ENCODE measurements around the gene DIP2C.
"Not testable (repeated sequence)": the region's sequence is repeated elsewhere in the genome, so short reads cannot be mapped to it uniquely, and the experiment has no call there.

DIP2C gene

GRCh38 chr10:615583-616152 lies 73.8 kb downstream of the DIP2C start:
- H3K4me3 ChIP-seq (ENCODE audit: low read length in 2 of 2) = no peak overlapping the region
- H3K36me3 ChIP-seq (ENCODE audit: control insufficient read depth in 2 of 2, insufficient read depth in 2 of 2, low read length in 2 of 2) = no peaks in the 10 kb centered on the region
- no peak overlapping the region for H3K27ac ChIP-seq (ENCODE audit: low read depth in 2 of 2, low read length in 2 of 2)
- no peaks in the 10 kb centered on the region for H3K9me3 ChIP-seq (ENCODE audit: control insufficient read depth in 2 of 2, low read length in 2 of 2)
- H3K9ac ChIP-seq (ENCODE audit: low read depth in 1 of 2, low read length in 2 of 2) = no peak overlapping the region
- H3K27me3 ChIP-seq (ENCODE audit: control insufficient read depth in 2 of 2, insufficient read depth in 2 of 2, low read length in 2 of 2) = no peaks in the 10 kb centered on the region
- H3K4me1 ChIP-seq (ENCODE audit: control insufficient read depth in 2 of 2, insufficient read depth in 2 of 2, low read length in 2 of 2) = peaks cover 15 to 19% of the 10 kb centered on the region in 2 donors

- H3K36me3 ChIP-seq (ENCODE audit: control insufficient read depth in 2 of 2, insufficient read depth in 2 of 2, low read length in 2 of 2) = no peaks in the 10 kb centered on the region
- H3K27ac ChIP-seq (ENCODE audit: low read depth in 2 of 2, low read length in 2 of 2) = no peak overlapping the region
- H3K9me3 ChIP-seq (ENCODE audit: control insufficient read depth in 2 of 2, low read length in 2 of 2) = no peaks in the 10 kb centered on the region
- H3K4me3 ChIP-seq (ENCODE audit: low read length in 2 of 2) = no peak overlapping the region
- H3K4me1 ChIP-seq (ENCODE audit: control insufficient read depth in 2 of 2, insufficient read depth in 2 of 2, low read length in 2 of 2) = peaks cover 15 to 19% of the 10 kb centered on the region in 2 donors
- no peaks in the 10 kb centered on the region for H3K27me3 ChIP-seq (ENCODE audit: control insufficient read depth in 2 of 2, insufficient read depth in 2 of 2, low read length in 2 of 2)
- no peak overlapping the region for H3K9ac ChIP-seq (ENCODE audit: low read depth in 1 of 2, low read length in 2 of 2)
Measured at GRCh38 chr10:614790-615582, 74.5 kb downstream of the DIP2C start.

DNA sequence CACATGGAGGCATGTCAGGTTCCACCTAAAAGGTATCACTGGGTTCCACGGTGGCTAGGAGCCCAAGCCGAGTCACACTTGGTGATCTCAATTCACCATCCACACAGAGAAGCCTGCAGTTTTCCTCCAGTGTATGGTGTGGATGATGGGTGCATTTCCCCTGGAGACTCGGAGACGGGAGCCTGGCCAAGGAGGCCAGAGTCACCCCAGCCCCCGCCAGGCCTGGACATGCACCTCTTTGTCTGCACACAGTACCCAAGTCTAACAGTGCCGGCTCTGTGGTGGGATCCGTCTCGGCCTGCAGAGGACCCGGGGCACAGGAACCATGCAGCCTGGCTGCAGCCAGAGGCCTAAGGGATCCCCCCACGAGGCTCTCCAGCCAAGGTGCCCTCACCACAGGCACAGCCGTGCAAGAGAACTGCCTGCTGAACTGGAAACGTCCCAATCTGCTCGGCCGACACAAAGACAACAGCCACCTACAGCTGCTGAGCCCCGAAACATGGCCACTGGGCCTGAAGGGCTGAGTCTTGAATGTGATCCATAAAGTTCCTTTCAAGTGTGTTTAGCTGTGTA lies 75.2 kb downstream of the DIP2C start:
- Histone ChIP-seq H3K27me3 (ENCODE audit: control insufficient read depth in 2 of 2, insufficient read depth in 2 of 2, low read length in 2 of 2) (no peaks in the 10 kb centered on the region), H3K9ac (ENCODE audit: low read depth in 1 of 2, low read length in 2 of 2) (no peak overlapping the region), H3K36me3 (ENCODE audit: control insufficient read depth in 2 of 2, insufficient read depth in 2 of 2, low read length in 2 of 2) (no peaks in the 10 kb centered on the region), H3K9me3 (ENCODE audit: control insufficient read depth in 2 of 2, low read length in 2 of 2) (no peaks in the 10 kb centered on the region), H3K27ac (ENCODE audit: low read depth in 2 of 2, low read length in 2 of 2) (no peak overlapping the region), H3K4me3 (ENCODE audit: low read length in 2 of 2) (no peak overlapping the region), H3K4me1 (ENCODE audit: control insufficient read depth in 2 of 2, insufficient read depth in 2 of 2, low read length in 2 of 2) (peaks cover 15 to 19% of the 10 kb centered on the region in 2 donors)

DNA sequence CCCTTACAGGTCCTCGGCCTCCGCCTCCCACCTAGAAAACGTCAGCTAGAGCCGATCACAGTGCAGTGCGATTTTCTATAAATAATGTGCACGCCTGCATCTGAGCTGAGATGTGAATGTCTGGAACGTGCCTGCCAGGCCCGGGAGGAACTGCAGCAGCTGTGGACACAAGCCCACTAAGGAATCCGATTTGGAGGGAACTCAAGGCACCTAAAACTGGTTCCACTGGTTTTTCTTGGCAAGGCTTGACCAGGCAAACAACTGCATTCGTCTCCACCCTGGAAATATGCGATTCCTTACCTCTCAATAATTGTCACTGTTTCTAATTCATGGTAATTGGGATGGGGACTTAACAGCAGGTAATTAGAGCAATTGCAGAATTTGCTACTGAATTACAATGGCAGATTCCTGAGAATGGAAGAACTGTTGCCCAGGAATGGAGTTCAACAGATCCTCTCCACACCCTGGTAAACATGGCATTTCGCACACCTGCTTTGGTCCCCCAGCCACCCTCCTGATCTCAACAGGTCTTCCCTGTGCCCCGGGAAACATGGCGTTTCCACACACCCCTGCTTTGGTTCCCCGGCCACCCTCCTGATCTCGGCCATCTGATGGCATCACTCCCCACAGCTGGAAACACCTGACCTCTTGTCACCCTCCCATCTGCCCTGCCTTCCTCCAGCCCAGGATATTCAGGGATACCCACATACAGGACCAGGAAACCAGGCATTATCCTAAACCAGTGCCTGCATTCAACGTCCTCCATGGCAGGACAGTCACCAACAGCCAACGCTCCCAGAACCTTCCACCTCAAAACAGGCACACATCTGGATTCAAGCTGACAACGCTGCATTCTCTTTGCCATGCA lies 76.0 kb downstream of the DIP2C start:
- no peaks in the 10 kb centered on the region for H3K9me3 ChIP-seq (ENCODE audit: control insufficient read depth in 2 of 2, low read length in 2 of 2)
- no peaks in the 10 kb centered on the region for H3K27me3 ChIP-seq (ENCODE audit: control insufficient read depth in 2 of 2, insufficient read depth in 2 of 2, low read length in 2 of 2)
- peak overlapping the region; percentile 38 to 40 for H3K27ac ChIP-seq (ENCODE audit: low read depth in 2 of 2, low read length in 2 of 2)
- peak overlapping the region; percentile 2 to 33 for H3K4me3 ChIP-seq (ENCODE audit: low read length in 2 of 2)
- peaks cover 15 to 19% of the 10 kb centered on the region in 2 donors for H3K4me1 ChIP-seq (ENCODE audit: control insufficient read depth in 2 of 2, insufficient read depth in 2 of 2, low read length in 2 of 2)
- no peak overlapping the region for H3K9ac ChIP-seq (ENCODE audit: low read depth in 1 of 2, low read length in 2 of 2)
- no peaks in the 10 kb centered on the region for H3K36me3 ChIP-seq (ENCODE audit: control insufficient read depth in 2 of 2, insufficient read depth in 2 of 2, low read length in 2 of 2)

GRCh38 chr10:612696-613095 lies 76.8 kb downstream of the DIP2C start:
- H3K9me3 ChIP-seq (ENCODE audit: control insufficient read depth in 2 of 2, low read length in 2 of 2) = no peaks in the 10 kb centered on the region
- H3K36me3 ChIP-seq (ENCODE audit: control insufficient read depth in 2 of 2, insufficient read depth in 2 of 2, low read length in 2 of 2) = no peaks in the 10 kb centered on the region
- H3K9ac ChIP-seq (ENCODE audit: low read depth in 1 of 2, low read length in 2 of 2) = no peak overlapping the region
- H3K4me1 ChIP-seq (ENCODE audit: control insufficient read depth in 2 of 2, insufficient read depth in 2 of 2, low read length in 2 of 2) = peaks cover 15 to 19% of the 10 kb centered on the region in 2 donors
- no peaks in the 10 kb centered on the region for H3K27me3 ChIP-seq (ENCODE audit: control insufficient read depth in 2 of 2, insufficient read depth in 2 of 2, low read length in 2 of 2)
- H3K27ac ChIP-seq (ENCODE audit: low read depth in 2 of 2, low read length in 2 of 2) = peak overlapping the region in 1 of 2 donors; percentile 38
- H3K4me3 ChIP-seq (ENCODE audit: low read length in 2 of 2) = no peak overlapping the region

DNA sequence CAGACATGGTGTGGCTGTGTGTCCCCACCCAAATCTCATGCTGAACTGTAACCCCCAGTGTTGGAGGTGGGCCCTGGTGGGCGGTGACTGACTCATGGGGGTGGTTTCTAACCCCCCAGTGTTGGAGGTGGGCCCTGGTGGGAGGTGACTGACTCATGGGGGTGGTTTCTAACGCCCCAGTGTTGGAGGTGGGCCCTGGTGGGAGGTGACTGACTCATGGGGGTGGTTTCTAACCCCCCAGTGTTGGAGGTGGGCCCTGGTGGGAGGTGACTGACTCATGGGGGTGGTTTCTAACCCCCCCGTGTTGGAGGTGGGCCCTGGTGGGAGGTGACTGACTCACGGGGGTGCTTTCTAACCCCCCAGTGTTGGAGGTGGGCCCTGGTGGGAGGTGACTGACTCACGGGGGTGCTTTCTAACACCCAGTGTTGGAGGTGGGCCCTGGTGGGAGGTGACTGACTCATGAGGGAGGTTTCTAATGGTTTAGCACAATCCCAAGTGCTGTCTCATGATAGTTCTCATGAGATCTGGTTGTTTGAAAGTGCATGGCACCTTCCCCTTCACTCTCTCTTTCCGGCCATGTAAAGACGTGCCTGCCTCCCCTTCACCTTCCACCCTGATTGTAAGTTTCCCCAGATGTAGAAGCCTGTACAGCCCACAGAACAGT lies 78.7 kb downstream of the DIP2C start:
- H3K27ac ChIP-seq (ENCODE audit: low read depth in 2 of 2, low read length in 2 of 2); H3K36me3 ChIP-seq (ENCODE audit: control insufficient read depth in 2 of 2, insufficient read depth in 2 of 2, low read length in 2 of 2); H3K27me3 ChIP-seq (ENCODE audit: control insufficient read depth in 2 of 2, insufficient read depth in 2 of 2, low read length in 2 of 2); H3K4me3 ChIP-seq (ENCODE audit: low read length in 2 of 2); H3K9ac ChIP-seq (ENCODE audit: low read depth in 1 of 2, low read length in 2 of 2); H3K9me3 ChIP-seq (ENCODE audit: control insufficient read depth in 2 of 2, low read length in 2 of 2): not testable (repeated sequence)
- peaks cover 18 to 21% of the 10 kb centered on the region in 2 donors for H3K4me1 ChIP-seq (ENCODE audit: control insufficient read depth in 2 of 2, insufficient read depth in 2 of 2, low read length in 2 of 2)

DNA sequence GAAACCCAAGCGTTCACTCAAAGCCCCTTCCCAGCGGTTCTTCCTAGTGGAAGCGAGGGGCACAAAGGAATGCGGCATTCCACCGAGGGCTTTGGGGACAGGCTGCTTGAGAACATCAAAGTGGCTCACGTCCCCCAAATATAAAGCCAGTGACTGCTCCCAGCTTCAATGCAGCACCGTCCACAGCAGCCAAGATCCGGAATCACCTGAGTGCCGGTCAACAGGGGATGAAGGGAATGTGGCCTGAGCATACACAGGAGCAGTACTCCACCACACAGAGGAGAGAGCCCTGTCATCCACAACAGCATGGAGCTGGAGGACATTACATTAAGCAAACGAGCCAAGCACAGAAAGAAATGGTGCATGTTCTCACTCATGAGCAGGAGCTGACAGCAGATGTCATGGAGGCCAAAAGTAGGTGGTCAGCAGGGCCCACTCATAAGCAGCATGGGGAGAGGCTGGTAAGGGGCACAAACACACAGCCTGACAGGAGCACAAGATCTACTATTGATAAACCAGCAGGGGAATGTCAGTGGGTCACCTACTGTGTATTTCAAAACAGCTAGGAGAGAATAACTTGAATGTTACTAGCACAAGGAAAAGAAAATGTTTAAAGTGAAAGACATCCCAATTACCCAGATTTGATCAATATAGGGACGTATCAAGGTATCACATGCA lies 79.5 kb downstream of the DIP2C start:
- no peaks in the 10 kb centered on the region for H3K9me3 ChIP-seq (ENCODE audit: control insufficient read depth in 2 of 2, low read length in 2 of 2)
- H3K4me1 ChIP-seq (ENCODE audit: control insufficient read depth in 2 of 2, insufficient read depth in 2 of 2, low read length in 2 of 2) = peaks cover 21 to 22% of the 10 kb centered on the region in 2 donors
- H3K9ac ChIP-seq (ENCODE audit: low read depth in 1 of 2, low read length in 2 of 2) = no peak overlapping the region
- no peaks in the 10 kb centered on the region for H3K27me3 ChIP-seq (ENCODE audit: control insufficient read depth in 2 of 2, insufficient read depth in 2 of 2, low read length in 2 of 2)
- no peak overlapping the region for H3K4me3 ChIP-seq (ENCODE audit: low read length in 2 of 2)
- no peak overlapping the region for H3K27ac ChIP-seq (ENCODE audit: low read depth in 2 of 2, low read length in 2 of 2)
- no peaks in the 10 kb centered on the region for H3K36me3 ChIP-seq (ENCODE audit: control insufficient read depth in 2 of 2, insufficient read depth in 2 of 2, low read length in 2 of 2)

- H3K9me3 ChIP-seq (ENCODE audit: control insufficient read depth in 2 of 2, low read length in 2 of 2) = no peaks in the 10 kb centered on the region
- H3K4me3 ChIP-seq (ENCODE audit: low read length in 2 of 2) = no peak overlapping the region
- H3K27me3 ChIP-seq (ENCODE audit: control insufficient read depth in 2 of 2, insufficient read depth in 2 of 2, low read length in 2 of 2) = no peaks in the 10 kb centered on the region
- H3K9ac ChIP-seq (ENCODE audit: low read depth in 1 of 2, low read length in 2 of 2) = no peak overlapping the region
- no peak overlapping the region for H3K27ac ChIP-seq (ENCODE audit: low read depth in 2 of 2, low read length in 2 of 2)
- H3K4me1 ChIP-seq (ENCODE audit: control insufficient read depth in 2 of 2, insufficient read depth in 2 of 2, low read length in 2 of 2) = peaks cover 22 to 23% of the 10 kb centered on the region in 2 donors
- H3K36me3 ChIP-seq (ENCODE audit: control insufficient read depth in 2 of 2, insufficient read depth in 2 of 2, low read length in 2 of 2) = no peaks in the 10 kb centered on the region
Measured at GRCh38 chr10:609262-609658, 80.2 kb downstream of the DIP2C start.

All from mucosa of rectum (tissue), 2 donors.